SKM-1 (cell line): ENCODE results near the gene NUTM1.
A peak's percentile ranks its signal among the peaks of the same experiment; 100 is the strongest.
"Not testable (repeated sequence)": the region's sequence is repeated elsewhere in the genome, so short reads cannot be mapped to it uniquely, and the experiment has no call there.

Source experiments
- DNase-seq: peaks from one replicate; lab custom pipeline; 2025; ENCODE audit not compliant: unreplicated experiment; lab: John Stamatoyannopoulos, UW

NUTM1 gene

GRCh38 chr15:34336991-34337556 is 6.0 kb upstream of the NUTM1 start:
- no peak for DNase-seq

GRCh38 chr15:34337557-34338306 is 5.4 kb upstream of the NUTM1 start, which contains the start of gene SLC12A6:
Gene SLC12A6, minus strand, starts transcription at chr15:34337781. Its CDS starts 1,101 bp downstream, at chr15:34336680.
- peak; percentile 74 for DNase-seq

GRCh38 chr15:34338347-34338746 is 4.8 kb upstream of the NUTM1 start:
- DNase-seq = no peak

GRCh38 chr15:34339946-34340345 is 3.2 kb upstream of the NUTM1 start:
- no peak for DNase-seq

- no peak for DNase-seq
Measured at GRCh38 chr15:34341381-34342212, 1.5 kb upstream of the NUTM1 start.

GRCh38 chr15:34342213-34342736 is 840 bp upstream of the NUTM1 start:
- not testable (repeated sequence) for DNase-seq

- DNase-seq = no peak
Measured at GRCh38 chr15:34347951-34348638, 5.0 kb downstream of the NUTM1 start.

GRCh38 chr15:34348735-34349300 is 5.7 kb downstream of the NUTM1 start:
- DNase-seq = no peak

- no peak for DNase-seq
Measured at GRCh38 chr15:34349769-34350168, 6.7 kb downstream of the NUTM1 start.

GRCh38 chr15:34352996-34353395 is 9.9 kb downstream of the NUTM1 start:
- DNase-seq = not testable (repeated sequence)

GRCh38 chr15:34353627-34354026 is 10.5 kb downstream of the NUTM1 start:
- DNase-seq = no peak

GRCh38 chr15:34354286-34354685 is 11.2 kb downstream of the NUTM1 start:
- no peak for DNase-seq

GRCh38 chr15:34355241-34355640 is 12.1 kb downstream of the NUTM1 start:
- DNase-seq = no peak

GRCh38 chr15:34357653-34358052 is 14.5 kb downstream of the NUTM1 start:
- no peak for DNase-seq

- DNase-seq = no peak
Measured at GRCh38 chr15:34358367-34358766, 15.3 kb downstream of the NUTM1 start.

GRCh38 chr15:34358948-34359347 is 15.8 kb downstream of the NUTM1 start:
- DNase-seq = no peak

GRCh38 chr15:34359416-34359815 is 16.3 kb downstream of the NUTM1 start:
- DNase-seq = no peak

GRCh38 chr15:34360298-34360697 is 17.2 kb downstream of the NUTM1 start:
- no peak for DNase-seq

- no peak for DNase-seq
Measured at GRCh38 chr15:34361278-34361677, 18.2 kb downstream of the NUTM1 start.

- no peak for DNase-seq
Measured at GRCh38 chr15:34362047-34362773, 19.1 kb downstream of the NUTM1 start.
